OCI-LY1 (cell line): ENCODE measurements around the gene GDF9.

Experiments
- EZH2 ChIP-seq: fragments of 200-600 bp; sonication (generic), shearing (Covaris generic); IDR thresholded peaks from 2 replicates; pipeline ENCODE4 v1.8.0; 2017; ENCODE audit warnings: borderline replicate concordance, mixed run types, mild to moderate bottlenecking, antibody characterized with exemption, low read length, moderate library complexity, mixed read lengths
- TF ChIP-seq, protein P1 (sequence below): fragments of 200-600 bp; sonication (generic), shearing (Covaris generic); IDR thresholded peaks from 2 replicates; pipeline ENCODE4 v1.5.1; 2017; ENCODE audit warnings: mild to moderate bottlenecking, antibody characterized with exemption, low read length, moderate library complexity, mixed read lengths

DNA sequence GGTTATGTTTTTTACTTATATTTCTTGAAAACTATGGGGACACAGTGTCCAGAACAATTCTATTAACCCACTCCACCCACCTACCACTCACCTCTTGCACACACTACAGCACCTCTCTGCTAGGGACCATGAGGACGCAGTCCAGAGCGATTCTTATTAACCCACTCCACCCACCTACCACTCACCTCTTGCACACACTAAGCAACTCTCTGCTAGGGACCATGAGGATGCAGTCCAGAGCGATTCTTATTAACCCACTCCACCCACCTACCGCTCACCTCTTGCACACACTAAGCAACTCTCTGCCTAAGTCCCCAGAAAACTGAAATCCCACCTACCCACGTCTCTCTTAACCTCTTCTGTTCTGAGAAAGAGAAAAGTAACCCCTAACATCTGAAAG, 33.7 kb downstream of the GDF9 start:
- TF ChIP-seq, protein P1, sequence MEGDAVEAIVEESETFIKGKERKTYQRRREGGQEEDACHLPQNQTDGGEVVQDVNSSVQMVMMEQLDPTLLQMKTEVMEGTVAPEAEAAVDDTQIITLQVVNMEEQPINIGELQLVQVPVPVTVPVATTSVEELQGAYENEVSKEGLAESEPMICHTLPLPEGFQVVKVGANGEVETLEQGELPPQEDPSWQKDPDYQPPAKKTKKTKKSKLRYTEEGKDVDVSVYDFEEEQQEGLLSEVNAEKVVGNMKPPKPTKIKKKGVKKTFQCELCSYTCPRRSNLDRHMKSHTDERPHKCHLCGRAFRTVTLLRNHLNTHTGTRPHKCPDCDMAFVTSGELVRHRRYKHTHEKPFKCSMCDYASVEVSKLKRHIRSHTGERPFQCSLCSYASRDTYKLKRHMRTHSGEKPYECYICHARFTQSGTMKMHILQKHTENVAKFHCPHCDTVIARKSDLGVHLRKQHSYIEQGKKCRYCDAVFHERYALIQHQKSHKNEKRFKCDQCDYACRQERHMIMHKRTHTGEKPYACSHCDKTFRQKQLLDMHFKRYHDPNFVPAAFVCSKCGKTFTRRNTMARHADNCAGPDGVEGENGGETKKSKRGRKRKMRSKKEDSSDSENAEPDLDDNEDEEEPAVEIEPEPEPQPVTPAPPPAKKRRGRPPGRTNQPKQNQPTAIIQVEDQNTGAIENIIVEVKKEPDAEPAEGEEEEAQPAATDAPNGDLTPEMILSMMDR: no peak
- no peak for TF ChIP-seq EZH2
